GM21447 (cell line): ENCODE results near the gene SLC2A8.

Experiments
- ATAC-seq: cut with Tn5 transposase; IDR thresholded peaks from one replicate; pipeline ENCODE4 v1.9.1; 2021; ENCODE audit not compliant: unreplicated experiment

Gene SLC2A8

GRCh38 chr9:127402401-127403090 is 5.6 kb downstream of the SLC2A8 start:
- ATAC-seq = no peak

- no peak for ATAC-seq
Observed at GRCh38 chr9:127403507-127404192, 6.7 kb downstream of the SLC2A8 start.

GRCh38 chr9:127404631-127405030 is 7.7 kb downstream of the SLC2A8 start:
- no peak for ATAC-seq

GRCh38 chr9:127405344-127406125 is 8.6 kb downstream of the SLC2A8 start:
- no peak for ATAC-seq

- no peak for ATAC-seq
Observed at GRCh38 chr9:127406799-127407491, 10.0 kb downstream of the SLC2A8 start.

GRCh38 chr9:127407492-127407843 is 10.5 kb downstream of the SLC2A8 start:
- no peak for ATAC-seq

- ATAC-seq = no peak
Observed at GRCh38 chr9:127411122-127411521, 14.2 kb downstream of the SLC2A8 start.

- no peak for ATAC-seq
Observed at GRCh38 chr9:127415141-127415540, 18.2 kb downstream of the SLC2A8 start.

GRCh38 chr9:127415657-127416056 is 18.7 kb downstream of the SLC2A8 start:
- no peak for ATAC-seq

- ATAC-seq = no peak
Observed at GRCh38 chr9:127417131-127418036, 20.4 kb downstream of the SLC2A8 start.

- no peak for ATAC-seq
Observed at GRCh38 chr9:127418037-127418471, 21.1 kb downstream of the SLC2A8 start.

GRCh38 chr9:127419348-127419747 is 22.4 kb downstream of the SLC2A8 start:
- ATAC-seq = no peak

- no peak for ATAC-seq
Observed at GRCh38 chr9:127421057-127421456, 24.1 kb downstream of the SLC2A8 start.

GRCh38 chr9:127422133-127422782 is 25.3 kb downstream of the SLC2A8 start:
- no peak for ATAC-seq

GRCh38 chr9:127422787-127423186 is 25.8 kb downstream of the SLC2A8 start:
- no peak for ATAC-seq

GRCh38 chr9:127423476-127423933 is 26.5 kb downstream of the SLC2A8 start:
- peak; percentile 19 for ATAC-seq

GRCh38 chr9:127423934-127424675 is 27.1 kb downstream of the SLC2A8 start, which contains the start of gene ZNF79:
Gene ZNF79 (plus strand): TSS chr9:127424382. CDS start chr9:127424788, 406 bp downstream.
- peak; percentile 81 for ATAC-seq

- peak; percentile 17 for ATAC-seq
Observed at GRCh38 chr9:127424676-127424999, 27.7 kb downstream of the SLC2A8 start.

GRCh38 chr9:127426756-127427155 is 29.8 kb downstream of the SLC2A8 start:
- ATAC-seq = no peak
